K562 (cell line): ENCODE data around the gene C2. TPM values are rescaled to one million over a fixed set of nuclear protein-coding genes. Genes with fewer than 3 reads are reported as not detected.

ENCODE experiments used
- ATAC-seq: fragments of 200-7000 bp; cut with Tn5 transposase; 3 replicates; pipeline ENCODE4 v1.9.1; 2020; ENCODE audit warnings: moderate library complexity
- BruUV-seq: library from RNA; stranded (reverse); fragments of 400-500 nt; replicated peaks from 2 replicates; lab custom pipeline; 2021; lab: Mats Ljungman, UMichigan
- CTCF ChIA-PET: fragments of 300-600 bp; formaldehyde crosslinking; extraction: SDS; loops from one replicate; lab custom pipeline; 2021; ENCODE audit warnings: low intra/inter-chr PET ratio; lab: Yijun Ruan, JAX
- POLR2A ChIA-PET: fragments of 300-600, 350-650 bp; sonication (Branson Sonifier 250); formaldehyde crosslinking; extraction: SDS; loops from one replicate; lab custom pipeline; 2021; ENCODE audit warnings: antibody characterized with exemption, inconsistent platforms; lab: Yijun Ruan, JAX
- DNase-seq, 4 experiments: peaks; one replicate each; pipeline versions ENCODE4 v3.0.0 to v3.0.0-alpha.2; 2011 to 2018; ENCODE audit warnings: low spot score in 3 of 4, mixed read lengths in 3 of 4; ENCODE audit errors: extremely low read depth in 1 of 4
- FAIRE-seq: peaks from 2 replicates; lab custom pipeline; 2011; peaks lifted over from hg19 to GRCh38; lab: Jason Lieb, UNC
- H2AFZ ChIP-seq: 2 replicates; pipeline ENCODE4 v1.6.0; 2011; ENCODE audit warnings: low read depth, low read length, control low read depth, inconsistent platforms
- H3K27ac ChIP-seq: fragments of 200-600 bp; 3 replicates; pipeline ENCODE4 v1.8.0; 2011; ENCODE audit warnings: low read depth, mild to moderate bottlenecking, control low read depth, inconsistent platforms, low read length, moderate library complexity, mixed read lengths; ENCODE audit errors: extremely low read depth
- H3K27me3 ChIP-seq, 2 experiments: fragments of 300-600 bp in 1 of 2; 2 replicates in 1 of 2; 3 replicates in 1 of 2; pipeline versions ENCODE4 v1.6.0 to v1.8.0; 2011; ENCODE audit warnings: inconsistent platforms in 2 of 2, low read length in 2 of 2, mild to moderate bottlenecking in 1 of 2, mixed read lengths in 1 of 2, moderate library complexity in 1 of 2; ENCODE audit not compliant: control insufficient read depth in 2 of 2, insufficient read depth in 2 of 2
- H3K36me3 ChIP-seq: fragments of 300-600 bp; 3 replicates; pipeline ENCODE4 v1.8.0; 2011; ENCODE audit warnings: mild to moderate bottlenecking, low read length, inconsistent platforms; ENCODE audit not compliant: control insufficient read depth, insufficient read depth
- H3K4me1 ChIP-seq, 2 experiments: fragments of 200-600 bp in 1 of 2; replicated peaks in 1 of 2; 2 replicates in 1 of 2; 3 replicates in 1 of 2; pipeline versions ENCODE4 v1.5.1 to v1.8.0; 2011; ENCODE audit warnings: inconsistent platforms in 2 of 2, low read length in 2 of 2, mild to moderate bottlenecking in 1 of 2, mixed read lengths in 1 of 2, moderate library complexity in 1 of 2; ENCODE audit not compliant: control insufficient read depth in 2 of 2, insufficient read depth in 2 of 2
- H3K4me2 ChIP-seq: 2 replicates; pipeline ENCODE4 v1.6.1; 2011; ENCODE audit warnings: low read length, control low read depth, inconsistent platforms, mixed read lengths; ENCODE audit not compliant: insufficient read depth
- H3K4me3 ChIP-seq: fragments of 200-600 bp; sonication (generic), shearing (Covaris generic); 2 replicates; pipeline ENCODE4 v1.5.1; 2016; ENCODE audit warnings: control low read depth, inconsistent platforms
- H3K79me2 ChIP-seq: fragments of 200-600 bp; 3 replicates; pipeline ENCODE4 v1.8.0; 2011; ENCODE audit warnings: low read length, inconsistent platforms; ENCODE audit not compliant: control insufficient read depth, insufficient read depth
- H3K9ac ChIP-seq, 2 experiments: 2 replicates each; pipeline versions ENCODE4 v1.6.0 to v1.6.1; 2011; ENCODE audit warnings: low read depth in 2 of 2, low read length in 2 of 2, control low read depth in 1 of 2, inconsistent platforms in 1 of 2, mild to moderate bottlenecking in 1 of 2, mixed read lengths in 1 of 2; ENCODE audit not compliant: insufficient read depth in 1 of 2
- H3K9me1 ChIP-seq: one replicate; pipeline ENCODE4 v1.6.0; 2011; ENCODE audit warnings: inconsistent platforms, mild to moderate bottlenecking, low read length, moderate library complexity; ENCODE audit not compliant: control insufficient read depth, insufficient read depth
- H3K9me3 ChIP-seq: replicated peaks from 2 replicates; pipeline ENCODE4 v1.5.1; 2011; ENCODE audit warnings: low read depth, low read length, inconsistent platforms; ENCODE audit not compliant: control insufficient read depth, insufficient read depth
- H4K20me1 ChIP-seq: replicated peaks from 2 replicates; pipeline ENCODE4 v1.6.1; 2011; ENCODE audit warnings: low read length, inconsistent platforms, mixed read lengths; ENCODE audit not compliant: control insufficient read depth, insufficient read depth
- FOXO4 ChIP-seq: fragments of 450-650 bp; formaldehyde crosslinking; IDR thresholded peaks from 2 replicates; pipeline ENCODE4 v1.4.0; 2020; ENCODE audit warnings: mild to moderate bottlenecking, moderate library complexity
- GTF2A2 ChIP-seq: IDR thresholded peaks from 2 replicates; pipeline ENCODE4 v1.6.1; 2016; ENCODE audit warnings: mild to moderate bottlenecking, missing genetic modification characterization, missing compliant biosample characterization
- SRSF7 ChIP-seq: fragments of 200-400 bp; formaldehyde crosslinking; optimal IDR thresholded peaks from 2 replicates; pipeline ENCODE3; 2017; ENCODE audit warnings: mild to moderate bottlenecking, low read depth, low read length
- TEAD2 ChIP-seq: fragments of 450-650 bp; IDR thresholded peaks from 2 replicates; pipeline ENCODE4 v1.6.1; 2016; ENCODE audit warnings: missing genetic modification characterization, control low read depth, missing compliant biosample characterization
- TSHZ1 ChIP-seq: fragments of 250-450 bp; sonication (Bioruptor Pico); IDR thresholded peaks from 2 replicates; pipeline ENCODE4 v1.4.0; 2020; ENCODE audit warnings: mild to moderate bottlenecking, moderate library complexity
- ZNF444 ChIP-seq: fragments of 250-450 bp; sonication (Bioruptor Pico); IDR thresholded peaks from 2 replicates; pipeline ENCODE4 v1.4.0; 2020; ENCODE audit warnings: mild to moderate bottlenecking, moderate library complexity
- ZNF449 ChIP-seq: fragments of 250-450 bp; sonication (Bioruptor Pico); IDR thresholded peaks from 2 replicates; pipeline ENCODE4 v1.8.0; 2022; ENCODE audit warnings: moderate library complexity, mild to moderate bottlenecking, inconsistent platforms
- ZNF77 ChIP-seq: fragments of 250-450 bp; sonication (Bioruptor Pico); IDR thresholded peaks from 2 replicates; pipeline ENCODE4 v1.5.0; 2020
- WGBS: fragments of 100-300 bp; shearing (Covaris generic); methylation state at CpG from one replicate; pipeline ENCODE4 v1.1.6; 2016; ENCODE audit warnings: low coverage, mixed read lengths; ENCODE audit not compliant: insufficient coverage; ENCODE audit errors: missing lambda C conversion rate; 5-methylcytosine and 5-hydroxymethylcytosine counted together
- in situ Hi-C: fragments of 300-500 bp; cut with MboI; formaldehyde crosslinking; loops from 4 replicates; pipeline ENCODE4 v1.15.0; 2018; ENCODE audit warnings: inconsistent platforms, mixed read lengths
- intact Hi-C: fragments of 100-400 bp; cut with micrococcal nuclease; formaldehyde crosslinking; loops from 2 replicates; pipeline ENCODE4 v1.14.2; 2022
- polyA plus RNA-seq, 8 experiments: library from polyadenylated mRNA; depleted of rRNA in 4 of 8; stranded (reverse) in 5 of 8; unstranded in 3 of 8; fragments of >200 nt; fragmentation: Nextera tagmentation in 2 of 8; fragmentation: Illumina TruSeq in 1 of 8; extraction: Ambion mirVana in 2 of 8; extraction: Trizol in 1 of 8; gene quantifications; 2 replicates each; pipeline versions ENCODE4 v1.2.1 to v1.2.3, GENCODE V29; 2011 to 2014; ENCODE audit warnings: inconsistent platforms in 1 of 8, missing spikeins in 1 of 8
- total RNA-seq, 7 experiments: library from RNA; depleted of rRNA in 6 of 7; stranded (reverse); fragments of >200 nt in 6 of 7; fragmentation: Illumina TruSeq in 2 of 7; extraction: Trizol in 2 of 7; gene quantifications; 2 replicates each; pipeline versions ENCODE4 v1.2.1 to v1.2.3, GENCODE V29; 2011 to 2021; ENCODE audit warnings: low replicate concordance in 1 of 7
- TF ChIP-seq, protein P1 (sequence below): fragments of 450-650 bp; formaldehyde crosslinking; IDR thresholded peaks from 2 replicates; pipeline ENCODE4 v1.4.0; 2022; ENCODE audit warnings: missing genetic modification characterization

The C2 gene
- total and polyA plus RNA-seq, 9 of the 15 experiments (the other 6 are each of a cell fraction or from before 2014, with no cell fraction given) = 0.05 to 1.1 (median 0.39) TPM; not detected in 1

DNA sequence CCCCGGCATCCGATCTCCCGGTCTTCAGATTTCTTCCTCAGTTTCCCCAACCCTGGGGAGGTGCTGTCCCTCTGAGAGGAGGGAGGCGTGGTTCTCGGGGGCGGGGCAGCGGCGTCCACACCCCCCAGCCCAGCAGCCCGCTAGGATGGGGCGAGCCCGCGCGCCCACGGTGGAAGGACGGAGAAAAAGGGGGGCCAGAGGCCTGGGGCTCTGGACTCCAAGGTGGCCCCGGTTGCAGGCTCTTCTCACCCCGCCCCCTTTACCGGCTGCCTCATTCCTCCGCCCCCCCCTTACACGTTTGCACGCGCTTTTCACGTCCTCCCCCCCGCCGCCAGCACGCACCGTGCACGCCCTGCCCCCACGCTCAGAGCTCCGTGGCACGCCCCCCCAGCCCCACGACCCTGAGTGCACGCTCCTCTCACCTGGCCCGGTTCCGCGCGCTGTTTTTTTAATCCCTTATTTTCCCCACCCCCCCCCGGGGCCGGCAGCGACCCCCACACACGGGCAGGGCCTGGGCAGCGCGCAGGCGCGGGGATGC lies 26.0 kb upstream of the C2 start:
- FAIRE-seq (no peak), ATAC-seq (peak; percentile 46), DNase-seq (peak; percentile 85 to 93 (median 87))
- Histone ChIP-seq H3K9me3 (no peaks in the 10 kb centered on the region), H3K27me3 (no peaks in the 10 kb centered on the region), H3K4me1 (peaks cover 35 to 39% of the 10 kb centered on the region in 2 experiments; a peak in 4 of 5 replicates), H3K4me2 (peak overlapping the region; percentile 93), H3K9me1 (no peaks in the 10 kb centered on the region), H3K36me3 (peaks cover 12% of the 10 kb centered on the region; the same call in 1 of the 3 replicates), H4K20me1 (peaks cover 3% of the 10 kb centered on the region; the same call in 1 of the 2 replicates), H3K79me2 (peaks cover 44% of the 10 kb centered on the region), H2AFZ (peak overlapping the region; percentile 41; the same call in 1 of the 2 replicates), H3K4me3 (peak overlapping the region; percentile 75), H3K27ac (peak overlapping the region; percentile 84; the same call in 2 of the 3 replicates), H3K9ac (peak overlapping the region; percentile 72 to 90)
- in situ Hi-C loops = no loop called here
- TSS peak; percentile 65 for BruUV-seq
- under 1% methylated on average over 21 of the region's 45 CpGs for whole genome bisulfite sequencing
- ChIA-PET POLR2A (interaction anchor here (1.2 to 1.5 kb wide), 2 partner anchors 10 to 39 kb away, joined by 3 to 4 read pairs; partner anchors contain the start of gene NEU1), CTCF (no interaction called here)
- intact Hi-C loops = loop anchor here (1.0 to 10.0 kb wide), 4 partner anchors 46 to 293 kb away; partner anchors contain the start of genes CFB, GPSM3 and PBX2
- TF ChIP-seq ZNF449 (CRISPR knock-in tag) = no peak
- no peak for TF ChIP-seq ZNF444
- no peak for TF ChIP-seq TEAD2 (tag)
- no peak for TF ChIP-seq TSHZ1 (CRISPR knock-in tag)
- TF ChIP-seq, protein P1, sequence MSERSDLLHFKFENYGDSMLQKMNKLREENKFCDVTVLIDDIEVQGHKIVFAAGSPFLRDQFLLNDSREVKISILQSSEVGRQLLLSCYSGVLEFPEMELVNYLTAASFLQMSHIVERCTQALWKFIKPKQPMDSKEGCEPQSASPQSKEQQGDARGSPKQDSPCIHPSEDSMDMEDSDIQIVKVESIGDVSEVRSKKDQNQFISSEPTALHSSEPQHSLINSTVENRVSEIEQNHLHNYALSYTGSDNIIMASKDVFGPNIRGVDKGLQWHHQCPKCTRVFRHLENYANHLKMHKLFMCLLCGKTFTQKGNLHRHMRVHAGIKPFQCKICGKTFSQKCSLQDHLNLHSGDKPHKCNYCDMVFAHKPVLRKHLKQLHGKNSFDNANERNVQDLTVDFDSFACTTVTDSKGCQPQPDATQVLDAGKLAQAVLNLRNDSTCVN (CRISPR knock-in tag) = no peak
- TF ChIP-seq ZNF77 (CRISPR knock-in tag) = 0 out of 2 replicates have a peak, but pooled peaks have one; percentile 46
- no peak for TF ChIP-seq SRSF7
- no peak for TF ChIP-seq FOXO4 (CRISPR knock-in tag)
- no peak for TF ChIP-seq GTF2A2
